Measurements from ENCODE around the gene CAGE1. TPM values are rescaled to one million over a fixed set of nuclear protein-coding genes. Genes with fewer than 3 reads are reported as not detected.
"Not testable (repeated sequence)": the region's sequence is repeated elsewhere in the genome, so short reads cannot be mapped to it uniquely, and the experiment has no call there.

Gene CAGE1
- polyA plus RNA-seq, 1 experiment: not detected

DNA sequence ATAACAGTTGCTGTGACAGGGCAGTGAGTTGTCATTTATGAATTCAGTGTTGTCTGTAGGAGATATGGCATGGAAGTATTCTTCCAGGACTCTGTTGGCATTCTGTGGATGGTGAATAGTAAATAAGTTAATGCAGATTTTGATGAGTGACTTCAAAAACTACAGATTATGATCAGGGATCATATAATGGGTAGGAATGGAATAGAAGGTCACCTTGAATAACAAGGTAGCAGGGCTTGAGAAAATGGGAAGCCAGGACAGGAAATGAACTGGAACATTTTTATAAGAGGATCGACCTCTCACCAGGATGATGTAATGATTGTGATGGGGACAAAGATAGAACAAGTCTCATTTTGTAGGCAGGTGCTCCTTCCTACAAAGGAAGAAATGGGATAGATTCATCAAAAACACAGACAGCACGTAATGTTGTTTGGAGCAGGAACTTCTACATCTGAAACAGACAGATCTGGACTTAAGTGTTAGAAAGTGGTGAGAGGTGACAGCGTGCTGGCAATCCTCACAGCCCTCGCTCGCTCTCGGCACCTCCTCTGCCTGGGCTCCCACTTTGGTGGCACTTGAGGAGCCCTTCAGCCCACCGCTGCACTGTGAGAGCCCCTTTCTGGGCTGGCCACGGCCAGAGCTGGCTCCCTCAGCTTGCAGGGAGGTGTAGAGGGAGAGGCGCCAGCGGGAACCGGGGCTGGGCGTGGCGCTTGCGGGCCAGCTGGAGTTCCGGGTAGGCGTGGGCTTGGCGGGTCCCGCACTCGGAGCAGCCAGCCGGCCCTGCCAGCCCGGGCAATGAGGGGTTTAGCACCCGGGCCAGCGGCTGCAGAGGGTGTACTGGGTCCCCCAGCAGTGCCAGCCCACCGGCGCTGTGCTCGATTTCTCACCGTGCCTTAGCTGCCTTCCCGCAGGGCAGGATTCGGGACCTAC lies 45.7 kb downstream of the CAGE1 start:
- DNase-seq (ENCODE audit: low read depth): no peak
- no peaks in the 10 kb centered on the region; the same call in 1 of the 2 replicates for H3K27me3 ChIP-seq (ENCODE audit: control insufficient read depth, insufficient read depth, low read length)
- TF ChIP-seq, protein P1, sequence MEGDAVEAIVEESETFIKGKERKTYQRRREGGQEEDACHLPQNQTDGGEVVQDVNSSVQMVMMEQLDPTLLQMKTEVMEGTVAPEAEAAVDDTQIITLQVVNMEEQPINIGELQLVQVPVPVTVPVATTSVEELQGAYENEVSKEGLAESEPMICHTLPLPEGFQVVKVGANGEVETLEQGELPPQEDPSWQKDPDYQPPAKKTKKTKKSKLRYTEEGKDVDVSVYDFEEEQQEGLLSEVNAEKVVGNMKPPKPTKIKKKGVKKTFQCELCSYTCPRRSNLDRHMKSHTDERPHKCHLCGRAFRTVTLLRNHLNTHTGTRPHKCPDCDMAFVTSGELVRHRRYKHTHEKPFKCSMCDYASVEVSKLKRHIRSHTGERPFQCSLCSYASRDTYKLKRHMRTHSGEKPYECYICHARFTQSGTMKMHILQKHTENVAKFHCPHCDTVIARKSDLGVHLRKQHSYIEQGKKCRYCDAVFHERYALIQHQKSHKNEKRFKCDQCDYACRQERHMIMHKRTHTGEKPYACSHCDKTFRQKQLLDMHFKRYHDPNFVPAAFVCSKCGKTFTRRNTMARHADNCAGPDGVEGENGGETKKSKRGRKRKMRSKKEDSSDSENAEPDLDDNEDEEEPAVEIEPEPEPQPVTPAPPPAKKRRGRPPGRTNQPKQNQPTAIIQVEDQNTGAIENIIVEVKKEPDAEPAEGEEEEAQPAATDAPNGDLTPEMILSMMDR (IDR thresholded peaks at IDR 0.05; ENCODE audit: insufficient read depth, low read depth, low read length): no peak
- CTCF ChIA-PET: no interaction called here
- no peak overlapping the region for H3K4me3 ChIP-seq (ENCODE audit: low read depth, low read length)
- POLR2A ChIA-PET: no interaction called here
- no peaks in the 10 kb centered on the region for H3K36me3 ChIP-seq (ENCODE audit: control insufficient read depth, insufficient read depth, low read length)

DNA sequence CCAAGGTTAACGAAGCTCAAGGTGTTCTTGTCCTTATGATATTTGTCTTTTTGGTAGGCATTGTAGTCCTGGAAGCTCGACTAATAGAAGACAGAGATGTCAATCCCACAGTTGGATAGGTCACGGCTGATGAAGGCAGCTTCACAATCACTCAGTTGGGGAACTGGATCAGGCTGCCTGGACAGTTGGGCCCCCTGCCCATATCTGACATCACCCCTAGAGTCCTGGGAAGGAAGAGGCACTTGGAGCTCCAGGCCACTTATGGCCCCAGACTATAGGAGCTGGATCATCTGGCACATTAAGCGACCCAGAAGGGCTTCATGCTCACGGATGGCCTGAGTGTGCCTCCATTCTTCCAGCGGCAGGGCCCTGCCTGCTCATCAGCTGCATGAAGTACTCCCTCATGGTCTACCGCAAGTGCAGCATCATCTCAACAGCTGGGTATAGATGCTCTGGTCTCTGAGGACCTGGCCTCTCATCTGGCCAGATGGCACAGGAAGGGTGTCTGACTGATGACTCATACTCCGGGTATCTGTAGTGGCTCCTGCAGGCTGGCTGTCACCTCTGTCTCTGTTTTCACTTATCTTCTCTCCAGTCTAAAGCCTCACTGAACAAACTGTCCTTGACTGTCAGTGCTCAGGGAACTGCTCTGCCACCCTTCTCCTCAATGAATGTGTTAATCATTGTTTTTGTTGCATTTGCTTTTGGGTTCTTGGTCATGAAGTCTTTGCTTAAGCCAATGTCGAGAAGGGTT lies 47.4 kb downstream of the CAGE1 start:
- no peaks in the 10 kb centered on the region; the same call in 1 of the 2 replicates for H3K27me3 ChIP-seq (ENCODE audit: control insufficient read depth, insufficient read depth, low read length)
- H3K4me3 ChIP-seq (ENCODE audit: low read depth, low read length): no peak overlapping the region
- TF ChIP-seq, protein P1 (IDR thresholded peaks at IDR 0.05; ENCODE audit: insufficient read depth, low read depth, low read length): no peak
- no peak for DNase-seq (ENCODE audit: low read depth)
- POLR2A ChIA-PET: no interaction called here
- H3K36me3 ChIP-seq (ENCODE audit: control insufficient read depth, insufficient read depth, low read length): no peaks in the 10 kb centered on the region
- CTCF ChIA-PET: no interaction called here

DNA sequence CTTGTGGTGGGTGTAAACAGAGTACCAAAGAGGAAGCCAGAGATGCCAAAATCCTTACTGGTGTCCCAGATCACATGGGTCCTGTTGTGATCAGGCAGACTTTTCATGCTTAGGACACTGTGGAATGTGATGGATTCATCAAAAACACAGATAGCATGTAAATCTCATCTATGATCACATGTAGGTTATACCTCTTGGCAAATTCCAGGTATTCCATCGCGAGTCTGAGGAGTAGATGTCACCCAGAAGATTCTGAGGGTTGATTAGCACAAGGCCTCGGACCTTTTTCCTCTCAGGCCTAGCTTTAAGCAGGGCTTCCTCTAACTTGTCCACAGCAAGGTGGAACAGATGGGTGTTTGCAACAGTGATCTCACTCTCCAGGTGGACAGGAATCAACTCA lies 48.3 kb downstream of the CAGE1 start:
- TF ChIP-seq, protein P1 (IDR thresholded peaks at IDR 0.05; ENCODE audit: insufficient read depth, low read depth, low read length): no peak
- no peak overlapping the region for H3K4me3 ChIP-seq (ENCODE audit: low read depth, low read length)
- DNase-seq (ENCODE audit: low read depth): no peak
- POLR2A ChIA-PET: no interaction called here
- no peaks in the 10 kb centered on the region for H3K36me3 ChIP-seq (ENCODE audit: control insufficient read depth, insufficient read depth, low read length)
- H3K27me3 ChIP-seq (ENCODE audit: control insufficient read depth, insufficient read depth, low read length): no peaks in the 10 kb centered on the region; the same call in 1 of the 2 replicates
- CTCF ChIA-PET: no interaction called here

DNA sequence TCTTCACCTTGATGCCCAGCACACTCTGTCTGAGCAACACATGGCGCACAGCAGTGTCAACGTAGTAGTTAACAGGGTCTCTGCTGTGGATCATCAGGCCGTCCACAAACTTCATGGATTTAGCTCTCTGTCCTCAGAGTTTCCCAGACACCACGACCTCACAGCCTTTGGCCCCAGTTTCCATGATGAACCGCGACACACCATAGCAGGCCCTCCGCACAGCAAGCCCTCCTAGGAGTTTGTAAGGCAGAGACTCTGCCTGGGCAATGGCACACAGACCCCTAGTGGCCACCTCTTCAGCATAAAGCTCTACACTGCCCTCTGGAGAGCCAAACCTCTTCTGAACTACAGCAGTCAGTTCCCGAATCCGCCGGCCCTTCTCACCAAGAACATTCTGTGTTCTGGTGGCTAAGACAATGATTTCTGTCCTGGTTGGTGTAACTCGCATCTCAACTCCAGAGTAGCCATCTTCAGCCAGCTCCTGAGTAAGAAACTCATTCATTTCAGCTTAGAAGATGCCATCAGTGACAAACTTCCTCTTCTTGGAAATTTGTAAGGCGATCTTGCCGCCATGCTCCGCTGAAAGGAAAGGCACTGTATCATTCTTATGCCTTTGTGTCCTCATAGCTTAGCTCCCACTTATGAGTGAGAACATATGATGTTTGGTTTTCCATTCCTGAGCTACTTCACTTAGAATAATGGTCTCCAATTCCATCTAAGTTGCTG lies 50.4 kb downstream of the CAGE1 start:
- POLR2A ChIA-PET; H3K4me3 ChIP-seq (ENCODE audit: low read depth, low read length); H3K36me3 ChIP-seq (ENCODE audit: control insufficient read depth, insufficient read depth, low read length); DNase-seq (ENCODE audit: low read depth); CTCF ChIA-PET; H3K27me3 ChIP-seq (ENCODE audit: control insufficient read depth, insufficient read depth, low read length): not testable (repeated sequence)
- TF ChIP-seq, protein P1 (IDR thresholded peaks at IDR 0.05; ENCODE audit: insufficient read depth, low read depth, low read length): peak; percentile 39

Data from BJ (cell line).